Dermis blood vessel endothelial cell (primary cell): ENCODE results near the gene TERC. TPM values are rescaled to one million over a fixed set of nuclear protein-coding genes. Genes with fewer than 3 reads are reported as not detected.

Source experiments
- DNase-seq: peaks from one replicate; pipeline ENCODE4 v3.0.0; 2010
- total RNA-seq: library from RNA; depleted of rRNA; stranded (reverse); fragments of >200 nt; gene quantifications from 2 replicates; pipeline ENCODE4 v1.2.3, GENCODE V29; 2014

The TERC gene
- total RNA-seq = 36.1 and 446 TPM in 2 replicates

DNA sequence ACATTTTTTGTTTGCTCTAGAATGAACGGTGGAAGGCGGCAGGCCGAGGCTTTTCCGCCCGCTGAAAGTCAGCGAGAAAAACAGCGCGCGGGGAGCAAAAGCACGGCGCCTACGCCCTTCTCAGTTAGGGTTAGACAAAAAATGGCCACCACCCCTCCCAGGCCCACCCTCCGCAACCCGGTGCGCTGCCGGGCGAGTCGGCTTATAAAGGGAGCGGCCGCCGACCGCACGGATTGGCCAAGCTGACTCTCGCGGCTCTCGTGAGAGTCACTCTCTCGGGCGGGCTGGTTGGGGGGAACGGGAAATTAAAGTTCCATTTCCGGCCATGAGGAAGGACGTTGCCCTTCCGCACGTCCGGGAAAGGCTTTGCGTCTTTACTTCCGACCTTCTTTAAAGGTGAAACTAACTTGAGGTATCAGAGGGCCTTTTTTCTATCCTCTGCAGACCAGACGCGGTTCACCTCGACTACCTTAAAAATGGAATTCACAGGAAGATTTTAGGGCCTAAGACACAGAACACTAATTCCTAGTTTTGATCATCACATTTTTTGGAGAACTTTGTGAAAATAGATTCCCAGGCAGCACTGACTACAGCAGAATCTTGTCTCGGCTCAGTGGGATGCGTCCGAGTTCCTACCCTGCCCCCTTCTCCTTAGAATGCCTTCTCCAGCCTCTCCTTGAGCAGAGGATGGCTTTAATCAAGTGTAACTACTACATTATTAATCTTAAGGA lies at the start of gene TERC:
TSS of gene TERC (minus strand) at position 179 of the 731 bp plus-strand sequence.
- DNase-seq = peak; percentile 91

DNA sequence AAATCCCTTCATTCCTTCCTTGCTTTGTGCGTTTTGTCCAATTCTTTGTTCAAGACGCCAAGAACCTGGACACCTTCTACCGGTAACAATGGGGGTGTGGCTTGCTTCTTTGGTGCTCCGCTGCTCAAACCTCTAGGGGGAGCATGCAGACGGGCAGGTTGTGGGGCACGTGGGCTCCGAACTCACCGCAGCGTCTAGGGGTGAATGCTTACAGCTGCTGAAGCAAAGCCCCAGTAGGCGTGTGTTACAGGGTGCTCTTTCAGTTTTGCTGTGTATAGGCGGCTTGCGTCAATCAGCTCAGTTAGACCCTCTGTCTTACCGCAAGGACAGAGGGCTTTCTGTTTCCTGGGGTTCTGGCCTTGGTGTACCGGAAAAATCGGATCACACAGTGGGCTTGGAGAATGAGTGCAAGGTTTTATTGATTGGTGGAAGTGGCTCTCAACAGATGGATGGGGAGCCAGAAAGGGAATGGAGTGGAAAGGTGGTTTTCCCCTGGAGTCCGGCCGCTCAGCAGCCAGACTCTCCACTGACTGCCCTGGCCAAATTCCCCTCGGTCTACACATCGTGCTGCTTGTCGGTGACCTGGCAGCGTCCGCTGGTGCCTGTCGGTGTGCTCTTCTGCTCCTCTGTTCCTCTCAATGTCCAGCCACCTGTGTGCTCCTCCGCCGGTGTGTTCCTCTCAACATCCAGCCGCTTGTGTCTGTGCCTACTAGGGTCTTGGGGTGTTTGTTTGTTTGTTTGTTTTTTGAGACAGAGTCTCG lies 49.1 kb upstream of the TERC start:
- DNase-seq = peak; percentile 40

GRCh38 chr3:169813278-169813677 lies 48.4 kb upstream of the TERC start:
- no peak for DNase-seq

GRCh38 chr3:169812332-169813235 lies 47.7 kb upstream of the TERC start, which contains the start of the genes LRRC34 and LRRIQ4:
TSS of gene LRRC34 (minus strand) at chr3:169812904. CDS start at chr3:169812548, 356 bp downstream.
TSS of gene LRRIQ4 (plus strand) at chr3:169812870. CDS start at chr3:169821922, 9,052 bp downstream.
- peak; percentile 75 for DNase-seq

- peak; percentile 36 for DNase-seq
Observed at GRCh38 chr3:169811631-169812331, 46.9 kb upstream of the TERC start.

DNA sequence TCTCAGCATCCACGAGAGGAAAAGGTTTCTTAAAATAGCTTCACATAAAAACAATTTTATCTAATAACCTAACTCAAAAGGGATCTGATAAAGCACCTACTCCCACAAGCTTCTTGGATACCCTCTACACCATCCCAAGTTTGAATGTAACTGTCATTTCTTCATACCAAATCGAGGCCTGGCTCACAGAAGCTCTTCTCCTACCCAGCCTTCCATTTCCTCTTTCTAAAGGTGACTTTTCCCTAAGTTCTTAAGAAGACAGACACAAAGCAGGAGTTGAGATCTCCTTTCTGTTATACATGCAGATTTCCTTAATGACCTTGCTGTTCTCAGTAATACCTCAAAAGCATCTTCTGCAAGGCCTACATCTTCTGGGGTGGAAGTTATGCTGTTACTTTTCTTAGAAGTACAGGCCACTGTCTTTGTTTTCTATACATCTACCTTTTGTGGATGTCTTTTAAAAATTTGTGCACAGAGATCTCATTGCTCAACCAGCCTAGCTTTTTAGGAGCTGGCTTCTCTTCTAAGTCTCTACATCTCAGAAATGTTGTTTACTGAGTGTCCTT lies 44.5 kb upstream of the TERC start:
- no peak for DNase-seq

DNA sequence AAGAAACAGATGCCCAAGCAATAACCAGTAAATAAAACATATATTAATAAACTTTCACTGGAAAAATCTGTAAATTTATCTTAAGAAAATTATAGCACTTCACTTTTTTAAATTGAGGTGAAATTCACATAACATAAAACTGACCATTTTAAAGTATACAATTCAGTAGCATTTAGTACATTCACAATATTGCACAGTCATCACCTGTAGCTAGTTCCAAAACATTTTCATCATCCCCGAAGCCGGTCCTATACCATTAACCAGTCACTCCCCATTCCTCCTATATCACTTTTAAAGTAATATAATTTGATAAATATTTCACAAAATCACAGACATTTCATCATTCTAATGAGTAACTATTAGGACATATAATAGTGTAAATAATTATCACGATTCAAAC lies 39.8 kb upstream of the TERC start:
- no peak for DNase-seq

DNA sequence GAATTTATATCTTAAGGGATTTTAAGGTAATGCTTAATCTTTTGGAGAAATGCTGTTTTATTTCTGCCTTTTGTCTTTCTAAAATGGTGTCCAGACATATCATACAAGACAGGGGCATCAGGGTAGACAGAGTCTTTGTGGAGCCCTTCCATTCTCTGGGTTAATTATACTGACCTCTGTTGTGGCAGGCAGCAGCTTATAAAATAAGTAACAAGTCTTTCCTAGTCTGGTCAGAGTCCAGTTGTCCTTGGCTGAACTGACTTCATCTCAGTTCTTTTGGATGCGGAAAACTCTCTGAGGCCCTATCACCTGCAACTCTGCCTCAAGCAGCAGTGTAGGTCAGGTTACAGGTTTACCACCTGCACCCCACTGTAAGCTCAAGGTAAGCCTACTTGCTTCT lies 27.5 kb upstream of the TERC start:
- DNase-seq = no peak

DNA sequence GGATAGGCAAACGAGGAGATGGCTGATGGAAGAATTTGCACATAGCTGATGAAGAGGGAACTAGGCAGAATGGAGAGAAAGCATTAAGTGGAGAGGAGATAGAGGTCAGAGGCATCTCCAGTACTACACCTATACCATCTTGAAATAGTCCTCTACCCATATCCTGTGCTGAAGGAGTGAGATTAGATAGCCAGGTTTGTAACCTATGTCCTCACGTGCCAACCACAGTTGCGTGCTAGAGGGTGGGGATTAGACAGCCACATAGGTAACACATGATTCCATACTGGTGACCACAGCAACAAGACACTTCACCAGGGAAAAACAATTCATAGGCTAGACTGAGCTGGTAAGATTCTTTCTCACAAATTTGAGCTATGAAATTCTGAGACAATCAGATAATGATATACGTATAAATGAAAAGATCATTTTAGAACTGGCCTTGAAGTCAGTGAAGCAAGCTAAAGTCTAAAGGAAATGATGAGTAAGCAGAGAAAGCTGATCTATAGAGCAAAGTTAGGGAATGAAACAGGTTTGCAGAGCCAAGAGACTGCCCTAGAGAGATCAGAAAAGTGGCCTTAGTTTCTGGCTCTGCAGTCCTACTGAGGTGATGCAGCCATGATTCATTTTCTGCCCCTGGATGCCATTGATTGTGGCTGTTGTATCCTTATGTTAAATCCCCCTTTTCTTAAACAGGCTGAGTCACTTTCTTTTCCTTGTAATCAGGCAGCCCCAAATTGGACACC lies 26.0 kb upstream of the TERC start:
- DNase-seq = no peak

- no peak for DNase-seq
Observed at GRCh38 chr3:169790219-169790618, 25.4 kb upstream of the TERC start.

DNA sequence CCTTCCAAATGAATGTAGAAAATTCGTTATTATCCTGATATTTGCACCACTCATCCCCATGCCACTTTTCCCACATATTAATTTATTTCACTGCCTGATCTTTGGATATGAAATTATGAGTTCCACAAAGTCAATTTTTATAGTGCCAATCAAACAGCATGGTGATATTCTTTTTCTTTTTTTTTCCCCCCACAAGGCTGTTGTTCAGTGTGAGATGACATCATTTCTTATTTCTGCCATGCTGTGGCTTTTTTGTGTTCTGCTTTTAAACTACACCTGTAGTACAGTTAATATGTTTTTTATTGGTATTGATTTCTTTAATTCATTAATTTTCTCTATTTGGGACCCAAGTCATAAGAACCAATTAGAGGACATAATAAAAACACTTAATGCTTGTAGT lies 22.9 kb upstream of the TERC start:
- no peak for DNase-seq

- DNase-seq = no peak
Observed at GRCh38 chr3:169787120-169787519, 22.3 kb upstream of the TERC start.

- no peak for DNase-seq
Observed at GRCh38 chr3:169781209-169781855, 16.5 kb upstream of the TERC start.

- DNase-seq = no peak
Observed at GRCh38 chr3:169780742-169781141, 15.9 kb upstream of the TERC start.

GRCh38 chr3:169777822-169778221 lies 13.0 kb upstream of the TERC start:
- DNase-seq = no peak

DNA sequence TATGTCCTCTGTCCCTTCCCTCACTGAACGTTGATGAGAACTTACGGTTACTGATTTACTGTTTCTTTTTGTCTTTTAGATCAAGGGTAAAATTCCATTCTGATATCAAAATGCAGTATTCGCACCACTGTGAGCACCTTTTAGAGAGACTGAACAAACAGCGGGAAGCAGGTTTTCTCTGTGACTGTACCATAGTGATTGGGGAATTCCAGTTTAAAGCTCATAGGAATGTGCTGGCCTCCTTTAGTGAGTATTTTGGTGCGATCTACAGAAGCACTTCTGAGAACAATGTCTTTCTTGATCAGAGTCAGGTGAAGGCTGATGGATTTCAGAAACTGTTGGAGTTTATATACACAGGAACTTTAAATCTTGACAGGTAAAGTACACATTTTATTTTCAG lies 9.3 kb upstream of the TERC start:
- peak; percentile 12 for DNase-seq

- peak; percentile 96 for DNase-seq
Observed at GRCh38 chr3:169772897-169773816, 8.3 kb upstream of the TERC start, which contains the start of gene MYNN. TSS of gene MYNN (plus strand) at chr3:169773396. CDS start at chr3:169774296, 900 bp downstream.

DNA sequence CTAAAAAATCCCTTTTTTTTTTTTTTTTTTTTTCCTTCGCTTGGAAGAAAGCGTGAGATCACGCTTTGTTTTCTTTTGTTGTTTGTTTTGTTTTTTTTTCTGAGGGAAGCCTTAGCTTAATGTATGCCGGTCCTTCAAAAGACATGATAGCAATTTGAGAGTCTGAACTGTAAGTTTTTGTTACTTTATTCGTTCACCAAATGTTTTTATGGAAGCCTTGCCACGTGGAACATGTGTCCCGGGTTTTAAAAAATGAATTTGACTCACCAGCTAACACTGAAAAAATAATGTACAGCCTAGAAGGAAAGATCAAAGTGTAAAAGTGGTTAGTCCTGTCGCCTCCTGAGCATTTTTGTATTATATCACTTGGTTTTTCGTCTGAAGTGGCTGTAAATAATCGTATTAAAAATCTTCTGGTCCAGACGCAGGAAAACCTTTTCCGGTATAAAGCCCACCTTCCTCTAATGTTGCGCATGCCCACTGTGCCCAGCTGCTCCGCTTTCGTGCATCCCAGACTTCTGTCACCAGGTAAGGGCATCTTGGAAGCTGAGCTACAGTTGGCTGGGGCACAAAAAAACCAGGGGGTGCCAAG lies 7.5 kb upstream of the TERC start:
- peak; percentile 84 for DNase-seq
